ENCODE measurements around the gene SLC30A2.

SLC30A2 gene

GRCh38 chr1:25994402-25995150, 51.3 kb downstream of the SLC30A2 start:
- no peak for DNase-seq

- no peak for DNase-seq
Observed at GRCh38 chr1:25993197-25993951, 52.5 kb downstream of the SLC30A2 start.

- no peak for DNase-seq
Observed at GRCh38 chr1:25992689-25993171, 53.2 kb downstream of the SLC30A2 start.

- no peak for DNase-seq
Observed at GRCh38 chr1:25991937-25992688, 53.8 kb downstream of the SLC30A2 start.

GRCh38 chr1:25990702-25991395, 55.1 kb downstream of the SLC30A2 start:
- no peak for DNase-seq

GRCh38 chr1:25990251-25990650, 55.7 kb downstream of the SLC30A2 start:
- DNase-seq = no peak

- DNase-seq = no peak
Observed at GRCh38 chr1:25989440-25990234, 56.3 kb downstream of the SLC30A2 start.

- no peak for DNase-seq
Observed at GRCh38 chr1:25987951-25988350, 58.0 kb downstream of the SLC30A2 start.

Data from NCI-H774 (cell line).